DMS153 treated with DMSO at 0.1 percent for 48 hours (cell line): Measurements from ENCODE around the gene NRIP3.

Experiments
- DNase-seq: peaks from one replicate; lab custom pipeline; 2025; ENCODE audit not compliant: unreplicated experiment; lab: John Stamatoyannopoulos, UW

NRIP3 gene

GRCh38 chr11:8933931-8934330 lies 69.9 kb downstream of the NRIP3 start:
- no peak for DNase-seq

GRCh38 chr11:8932564-8933180 lies 71.1 kb downstream of the NRIP3 start, which contains the start of gene C11orf16:
Gene C11orf16, minus strand, starts transcription at chr11:8932947. Its CDS starts 639 bp downstream, at chr11:8932308.
- DNase-seq, result peak; percentile 63
